Psoas muscle (tissue), 8 donors: ENCODE measurements around the gene STARD13. TPM values are rescaled to one million over a fixed set of nuclear protein-coding genes. Genes with fewer than 3 reads are reported as not detected.

Source experiments
- ATAC-seq, 4 donors: fragments of 200-7000 bp; cut with Tn5 transposase; one replicate each; pipeline ENCODE4 v1.9.1; 2020; ENCODE audit warnings: moderate library complexity in 3 of 4, mild to moderate bottlenecking in 2 of 4
- DNase-seq, 2 donors: peaks; one replicate each; pipeline ENCODE4 v3.0.0-alpha.2; 2020
- H3K27ac ChIP-seq: fragments of 200-600 bp; one replicate; pipeline ENCODE4 v1.8.0; 2022
- H3K27me3 ChIP-seq, 3 donors: fragments of 200-600 bp in 1 of 3; one replicate each; pipeline versions ENCODE4 v1.6.1 to v1.8.0; 2013 to 2022; ENCODE audit warnings: low read length in 2 of 3, mild to moderate bottlenecking in 2 of 3, moderate library complexity in 1 of 3; ENCODE audit not compliant: insufficient read depth in 3 of 3
- H3K36me3 ChIP-seq, 2 donors: fragments of 200-600 bp in 1 of 2; one replicate each; pipeline versions ENCODE4 v1.6.1 to v1.8.0; 2013 to 2022; ENCODE audit warnings: low read depth in 1 of 2, mild to moderate bottlenecking in 1 of 2, moderate library complexity in 1 of 2; ENCODE audit not compliant: insufficient read depth in 1 of 2
- H3K4me1 ChIP-seq: fragments of 200-600 bp; one replicate; pipeline ENCODE4 v1.8.0; 2022
- H3K4me3 ChIP-seq: fragments of 200-600 bp; one replicate; pipeline ENCODE4 v1.8.0; 2022; ENCODE audit warnings: mild to moderate bottlenecking
- H3K9me3 ChIP-seq: fragments of 200-600 bp; one replicate; pipeline ENCODE4 v1.8.0; 2022
- CTCF ChIP-seq: fragments of 200-600 bp; IDR thresholded peaks from one replicate; pipeline ENCODE4 v1.8.0; 2022; ENCODE audit warnings: antibody characterized with exemption
- WGBS, 3 donors: extraction: QIAGEN DNeasy Blood & Tissue Kit; methylation state at CpG; one replicate each; pipeline versions ENCODE4 v1.1.6 to v1.1.7; 2013; 5-methylcytosine and 5-hydroxymethylcytosine counted together
- intact Hi-C, 2 donors: fragments of 100-400 bp; cut with DNase I; formaldehyde crosslinking; loops; one replicate each; pipeline versions ENCODE4 v1.11.0 to v1.14.2; 2022
- polyA plus RNA-seq, 3 donors: library from polyadenylated mRNA; stranded (reverse); fragments of 200-250 nt; gene quantifications; one replicate each; pipeline ENCODE4 v1.2.3, GENCODE V29; 2013
- total RNA-seq, 4 donors: library from RNA; stranded (reverse); fragmentation: NEBNext Ultra II Directional in 2 of 4; extraction: Animal tissue kit (Norgen Biotek cat#: 25700) in 2 of 4; gene quantifications; one replicate each; pipeline versions ENCODE4 v1.2.1 to v1.2.4, GENCODE V29; 2021 to 2023
- donor health status: healthy with polysubstance abuse.
- donor health status: DM: no; HTN: no; CAD: no; lungs with moderate emphysema.
- donor health status: Bipolar disorder and iron deficiency.
- donor health status: healthy.
- donor health status: DM: yes; HTN: yes; CAD: no.
- donor health status: DM: no; HTN: no; CAD: no.
- donor health status: DM: no; HTN: no; CAD: no.
- donor health status: DM: yes; HTN: yes; CAD: no.

STARD13 gene
- total and polyA plus RNA-seq, 7 donors: 2.3 to 9.2 (median 5.6) TPM

- Histone ChIP-seq H3K9me3 (no peaks in the 10 kb centered on the region), H3K4me3 (no peak overlapping the region), H3K36me3 (peaks cover 0 to 83% of the 10 kb centered on the region in 2 donors), H3K27ac (no peak overlapping the region), H3K4me1 (no peaks in the 10 kb centered on the region), H3K27me3 (no peaks in the 10 kb centered on the region)
- ATAC-seq (peak in 1 of 4 donors; percentile 31), DNase-seq (peak in 1 of 2 donors; percentile 36)
- intact Hi-C loops: no loop called here
- 32 to 36% (median 34%) methylated on average over 14 of the region's 14 CpGs for WGBS, 3 donors
- TF ChIP-seq CTCF: no peak
These were observed 174.7 kb downstream of the STARD13 start for GRCh38 chr13:33110713-33111413.

GRCh38 chr13:33110386-33110712 is 175.2 kb downstream of the STARD13 start:
- no peak for TF ChIP-seq CTCF
- intact Hi-C loops: no loop called here
- DNase-seq (no peak), ATAC-seq (no peak)
- no peak overlapping the region for H3K4me3 ChIP-seq
- H3K27ac ChIP-seq: no peak overlapping the region
- H3K36me3 ChIP-seq: peaks cover 0 to 83% of the 10 kb centered on the region in 2 donors
- no peaks in the 10 kb centered on the region for H3K27me3 ChIP-seq
- no peaks in the 10 kb centered on the region for H3K9me3 ChIP-seq
- 61 to 68% (median 61%) methylated on average over 5 of the region's 5 CpGs for WGBS, 3 donors
- H3K4me1 ChIP-seq: no peaks in the 10 kb centered on the region

- WGBS, 3 donors: 83 to 85% (median 85%) methylated on average over 10 of the region's 10 CpGs
- intact Hi-C loops: no loop called here
- no peaks in the 10 kb centered on the region for H3K4me1 ChIP-seq
- ATAC-seq (peak in 2 of 4 donors; percentile 10 to 22), DNase-seq (no peak)
- H3K27me3 ChIP-seq: no peaks in the 10 kb centered on the region
- H3K9me3 ChIP-seq: no peaks in the 10 kb centered on the region
- H3K4me3 ChIP-seq: no peak overlapping the region
- no peak overlapping the region for H3K27ac ChIP-seq
- TF ChIP-seq CTCF: no peak
- peaks cover 0 to 85% of the 10 kb centered on the region in 2 donors for H3K36me3 ChIP-seq
These were observed 175.8 kb downstream of the STARD13 start for GRCh38 chr13:33109801-33110200.

- 52 to 68% (median 62%) methylated on average over 2 of the region's 2 CpGs for WGBS, 3 donors
- TF ChIP-seq CTCF: no peak
- Histone ChIP-seq H3K4me1 (no peaks in the 10 kb centered on the region), H3K27me3 (no peaks in the 10 kb centered on the region), H3K27ac (no peak overlapping the region), H3K36me3 (peaks cover 0 to 85% of the 10 kb centered on the region in 2 donors), H3K9me3 (no peaks in the 10 kb centered on the region), H3K4me3 (no peak overlapping the region)
- intact Hi-C loops: no loop called here
- DNase-seq (no peak), ATAC-seq (peak in 2 of 4 donors; percentile 17 to 49)
These were observed 176.3 kb downstream of the STARD13 start for GRCh38 chr13:33109271-33109697.

GRCh38 chr13:33108620-33109019 is 176.9 kb downstream of the STARD13 start:
- no peaks in the 10 kb centered on the region for H3K27me3 ChIP-seq
- DNase-seq (no peak), ATAC-seq (peak in 2 of 4 donors; percentile 27 to 69)
- H3K9me3 ChIP-seq: no peaks in the 10 kb centered on the region
- H3K4me3 ChIP-seq: no peak overlapping the region
- H3K36me3 ChIP-seq: peaks cover 0 to 82% of the 10 kb centered on the region in 2 donors
- no peaks in the 10 kb centered on the region for H3K4me1 ChIP-seq
- WGBS, 3 donors: 59 to 72% (median 70%) methylated on average over 5 of the region's 5 CpGs
- intact Hi-C loops: no loop called here
- no peak for TF ChIP-seq CTCF
- H3K27ac ChIP-seq: no peak overlapping the region
